ENCODE results near the gene LYZL2.
"Not testable (repeated sequence)": the region's sequence is repeated elsewhere in the genome, so short reads cannot be mapped to it uniquely, and the experiment has no call there.

DNA sequence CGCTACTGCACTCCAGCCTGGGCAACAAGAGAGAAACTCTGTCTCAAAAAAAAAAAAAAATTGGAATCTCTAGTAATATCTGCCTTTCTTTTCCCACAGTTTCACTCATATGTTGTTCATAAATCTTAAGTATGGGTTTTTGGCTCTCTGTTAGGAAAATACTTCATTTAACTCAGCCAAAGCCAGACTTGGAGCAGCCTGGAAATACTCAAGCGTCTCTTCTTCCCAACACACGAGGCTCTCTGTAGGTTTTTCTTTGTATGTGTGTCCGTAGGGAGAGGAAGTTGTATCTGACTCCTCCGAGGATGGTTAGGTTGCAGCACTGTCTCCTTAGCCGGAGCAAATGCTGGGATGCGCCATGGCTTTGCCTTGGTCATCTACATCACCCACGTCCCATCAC lies 25.4 kb upstream of the LYZL2 start:
- TF ChIP-seq POLR2A (IDR thresholded peaks at IDR 0.05; ENCODE audit: low read length); GATA1 (IDR thresholded peaks at IDR 0.05; ENCODE audit: low read depth, low read length): not testable (repeated sequence)
